Measurements from ENCODE around the gene ZMAT5. TPM values are rescaled to one million over a fixed set of nuclear protein-coding genes. Genes with fewer than 3 reads are reported as not detected.

The ZMAT5 gene
- total and polyA plus RNA-seq, 9 of the 15 experiments (the other 6 are each of a cell fraction or from before 2014, with no cell fraction given), result 2.0 to 25.2 (median 11.9) TPM

GRCh38 chr22:29780748-29781676 is 14.2 kb upstream of the ZMAT5 start (continued):
- TF ChIP-seq HDAC6 (IDR thresholded peaks at IDR 0.05; ENCODE audit: low read depth, low read length) (no peak), HNRNPK (IDR thresholded peaks at IDR 0.05; ENCODE audit: low read depth, low read length, poor library complexity, severe bottlenecking) (no peak), HES1 (IDR thresholded peaks at IDR 0.05; ENCODE audit: low read depth) (peak; percentile 61; the same call in 1 of the 2 replicates), MYNN (IDR thresholded peaks at IDR 0.05) (peak; percentile 84), MYNN (CRISPR knock-in tag; IDR thresholded peaks at IDR 0.05) (no peak), SIN3B (IDR thresholded peaks at IDR 0.05; ENCODE audit: low read depth) (no peak), NCOA4 (IDR thresholded peaks at IDR 0.05; ENCODE audit: partially characterized antibody) (peak; percentile 81), ZKSCAN1 (IDR thresholded peaks at IDR 0.05; ENCODE audit: low read depth, low read length) (no peak), GATA2 (CRISPR knock-in tag; IDR thresholded peaks at IDR 0.05) (peak; percentile 94), MBD2 (IDR thresholded peaks at IDR 0.05; ENCODE audit: borderline replicate concordance, low read depth) (no peak; the same call in 1 of the 2 replicates), PCBP2 (IDR thresholded peaks at IDR 0.05; ENCODE audit: low read depth, low read length, poor library complexity, severe bottlenecking) (no peak), FOXK1 (CRISPR knock-in tag; IDR thresholded peaks at IDR 0.05; ENCODE audit: borderline replicate concordance) (no peak), SMARCA4 (IDR thresholded peaks at IDR 0.05) (peak; percentile 96), NFATC3 (IDR thresholded peaks at IDR 0.05) (0 out of 2 replicates have a peak, but pooled peaks have one; percentile 69)
- TF ChIP-seq, protein P1, sequence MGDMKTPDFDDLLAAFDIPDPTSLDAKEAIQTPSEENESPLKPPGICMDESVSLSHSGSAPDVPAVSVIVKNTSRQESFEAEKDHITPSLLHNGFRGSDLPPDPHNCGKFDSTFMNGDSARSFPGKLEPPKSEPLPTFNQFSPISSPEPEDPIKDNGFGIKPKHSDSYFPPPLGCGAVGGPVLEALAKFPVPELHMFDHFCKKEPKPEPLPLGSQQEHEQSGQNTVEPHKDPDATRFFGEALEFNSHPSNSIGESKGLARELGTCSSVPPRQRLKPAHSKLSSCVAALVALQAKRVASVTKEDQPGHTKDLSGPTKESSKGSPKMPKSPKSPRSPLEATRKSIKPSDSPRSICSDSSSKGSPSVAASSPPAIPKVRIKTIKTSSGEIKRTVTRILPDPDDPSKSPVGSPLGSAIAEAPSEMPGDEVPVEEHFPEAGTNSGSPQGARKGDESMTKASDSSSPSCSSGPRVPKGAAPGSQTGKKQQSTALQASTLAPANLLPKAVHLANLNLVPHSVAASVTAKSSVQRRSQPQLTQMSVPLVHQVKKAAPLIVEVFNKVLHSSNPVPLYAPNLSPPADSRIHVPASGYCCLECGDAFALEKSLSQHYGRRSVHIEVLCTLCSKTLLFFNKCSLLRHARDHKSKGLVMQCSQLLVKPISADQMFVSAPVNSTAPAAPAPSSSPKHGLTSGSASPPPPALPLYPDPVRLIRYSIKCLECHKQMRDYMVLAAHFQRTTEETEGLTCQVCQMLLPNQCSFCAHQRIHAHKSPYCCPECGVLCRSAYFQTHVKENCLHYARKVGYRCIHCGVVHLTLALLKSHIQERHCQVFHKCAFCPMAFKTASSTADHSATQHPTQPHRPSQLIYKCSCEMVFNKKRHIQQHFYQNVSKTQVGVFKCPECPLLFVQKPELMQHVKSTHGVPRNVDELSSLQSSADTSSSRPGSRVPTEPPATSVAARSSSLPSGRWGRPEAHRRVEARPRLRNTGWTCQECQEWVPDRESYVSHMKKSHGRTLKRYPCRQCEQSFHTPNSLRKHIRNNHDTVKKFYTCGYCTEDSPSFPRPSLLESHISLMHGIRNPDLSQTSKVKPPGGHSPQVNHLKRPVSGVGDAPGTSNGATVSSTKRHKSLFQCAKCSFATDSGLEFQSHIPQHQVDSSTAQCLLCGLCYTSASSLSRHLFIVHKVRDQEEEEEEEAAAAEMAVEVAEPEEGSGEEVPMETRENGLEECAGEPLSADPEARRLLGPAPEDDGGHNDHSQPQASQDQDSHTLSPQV (IDR thresholded peaks at IDR 0.05), result 0 out of 2 replicates have a peak, but pooled peaks have one; percentile 45
- TF ChIP-seq, protein P2, sequence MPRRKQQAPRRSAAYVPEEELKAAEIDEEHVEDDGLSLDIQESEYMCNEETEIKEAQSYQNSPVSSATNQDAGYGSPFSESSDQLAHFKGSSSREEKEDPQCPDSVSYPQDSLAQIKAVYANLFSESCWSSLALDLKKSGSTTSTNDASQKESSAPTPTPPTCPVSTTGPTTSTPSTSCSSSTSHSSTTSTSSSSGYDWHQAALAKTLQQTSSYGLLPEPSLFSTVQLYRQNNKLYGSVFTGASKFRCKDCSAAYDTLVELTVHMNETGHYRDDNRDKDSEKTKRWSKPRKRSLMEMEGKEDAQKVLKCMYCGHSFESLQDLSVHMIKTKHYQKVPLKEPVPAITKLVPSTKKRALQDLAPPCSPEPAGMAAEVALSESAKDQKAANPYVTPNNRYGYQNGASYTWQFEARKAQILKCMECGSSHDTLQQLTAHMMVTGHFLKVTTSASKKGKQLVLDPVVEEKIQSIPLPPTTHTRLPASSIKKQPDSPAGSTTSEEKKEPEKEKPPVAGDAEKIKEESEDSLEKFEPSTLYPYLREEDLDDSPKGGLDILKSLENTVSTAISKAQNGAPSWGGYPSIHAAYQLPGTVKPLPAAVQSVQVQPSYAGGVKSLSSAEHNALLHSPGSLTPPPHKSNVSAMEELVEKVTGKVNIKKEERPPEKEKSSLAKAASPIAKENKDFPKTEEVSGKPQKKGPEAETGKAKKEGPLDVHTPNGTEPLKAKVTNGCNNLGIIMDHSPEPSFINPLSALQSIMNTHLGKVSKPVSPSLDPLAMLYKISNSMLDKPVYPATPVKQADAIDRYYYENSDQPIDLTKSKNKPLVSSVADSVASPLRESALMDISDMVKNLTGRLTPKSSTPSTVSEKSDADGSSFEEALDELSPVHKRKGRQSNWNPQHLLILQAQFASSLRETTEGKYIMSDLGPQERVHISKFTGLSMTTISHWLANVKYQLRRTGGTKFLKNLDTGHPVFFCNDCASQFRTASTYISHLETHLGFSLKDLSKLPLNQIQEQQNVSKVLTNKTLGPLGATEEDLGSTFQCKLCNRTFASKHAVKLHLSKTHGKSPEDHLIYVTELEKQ (CRISPR knock-in tag; IDR thresholded peaks at IDR 0.05), result no peak
- TF ChIP-seq, protein P3, sequence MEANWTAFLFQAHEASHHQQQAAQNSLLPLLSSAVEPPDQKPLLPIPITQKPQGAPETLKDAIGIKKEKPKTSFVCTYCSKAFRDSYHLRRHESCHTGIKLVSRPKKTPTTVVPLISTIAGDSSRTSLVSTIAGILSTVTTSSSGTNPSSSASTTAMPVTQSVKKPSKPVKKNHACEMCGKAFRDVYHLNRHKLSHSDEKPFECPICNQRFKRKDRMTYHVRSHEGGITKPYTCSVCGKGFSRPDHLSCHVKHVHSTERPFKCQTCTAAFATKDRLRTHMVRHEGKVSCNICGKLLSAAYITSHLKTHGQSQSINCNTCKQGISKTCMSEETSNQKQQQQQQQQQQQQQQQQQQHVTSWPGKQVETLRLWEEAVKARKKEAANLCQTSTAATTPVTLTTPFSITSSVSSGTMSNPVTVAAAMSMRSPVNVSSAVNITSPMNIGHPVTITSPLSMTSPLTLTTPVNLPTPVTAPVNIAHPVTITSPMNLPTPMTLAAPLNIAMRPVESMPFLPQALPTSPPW (CRISPR knock-in tag; IDR thresholded peaks at IDR 0.05), result peak; percentile 60
